HepG2 (cell line): ENCODE data around the gene SLC9A8. TPM values are rescaled to one million over a fixed set of nuclear protein-coding genes. Genes with fewer than 3 reads are reported as not detected.

Experiments
- ADNP ChIP-seq: sonication (generic); formaldehyde crosslinking; IDR thresholded peaks from 2 replicates; pipeline ENCODE4 v1.4.0; 2020; ENCODE audit warnings: missing genetic modification reagents
- CCDC6 ChIP-seq: sonication (generic); formaldehyde crosslinking; IDR thresholded peaks from 2 replicates; pipeline ENCODE4 v1.8.1; 2022; ENCODE audit warnings: mild to moderate bottlenecking, missing genetic modification reagents, moderate library complexity
- CREM ChIP-seq, 2 experiments: sonication (generic) in 1 of 2; formaldehyde crosslinking in 1 of 2; IDR thresholded peaks; 2 replicates each; pipeline versions ENCODE4 v1.4.0 to v1.6.1; 2016 to 2020; ENCODE audit warnings: antibody characterized with exemption in 1 of 2, mild to moderate bottlenecking in 1 of 2, missing genetic modification reagents in 1 of 2
- CSRNP1 ChIP-seq: sonication (generic); formaldehyde crosslinking; IDR thresholded peaks from 2 replicates; pipeline ENCODE4 v1.8.1; 2023; ENCODE audit warnings: mild to moderate bottlenecking, missing genetic modification reagents
- ERF ChIP-seq: IDR thresholded peaks from 2 replicates; pipeline ENCODE4 v1.6.1; 2018; ENCODE audit warnings: missing biosample characterization, missing genetic modification reagents
- MZF1 ChIP-seq: sonication (generic); formaldehyde crosslinking; IDR thresholded peaks from 2 replicates; pipeline ENCODE4 v1.8.1; 2023; ENCODE audit warnings: mild to moderate bottlenecking, missing genetic modification reagents, borderline replicate concordance
- NR2F6 ChIP-seq, 2 experiments: IDR thresholded peaks; 2 replicates each; pipeline ENCODE4 v1.6.1; 2016; ENCODE audit warnings: antibody characterized with exemption in 1 of 2, mild to moderate bottlenecking in 1 of 2
- NR3C1 ChIP-seq: sonication (generic); formaldehyde crosslinking; IDR thresholded peaks from 2 replicates; pipeline ENCODE4 v1.4.0; 2020; ENCODE audit warnings: missing genetic modification reagents
- PLRG1 ChIP-seq: fragments of 450-650 bp; conservative IDR thresholded peaks from 2 replicates; pipeline ENCODE4 v1.6.1; 2016
- PRMT3 ChIP-seq: sonication (generic); formaldehyde crosslinking; IDR thresholded peaks from 2 replicates; pipeline ENCODE4 v1.8.1; 2022; ENCODE audit warnings: low read depth, mild to moderate bottlenecking, moderate library complexity, missing genetic modification reagents, borderline replicate concordance
- REXO4 ChIP-seq: sonication (generic); formaldehyde crosslinking; IDR thresholded peaks from 2 replicates; pipeline ENCODE4 v1.8.0; 2022; ENCODE audit warnings: missing genetic modification reagents, mild to moderate bottlenecking, borderline replicate concordance
- SOX6 ChIP-seq, 2 experiments: fragments of 450-650 bp in 1 of 2; sonication (generic) in 1 of 2; formaldehyde crosslinking in 1 of 2; IDR thresholded peaks; 2 replicates each; pipeline versions ENCODE4 v1.4.0 to v1.6.1; 2017 to 2020; ENCODE audit warnings: antibody characterized with exemption in 1 of 2, mild to moderate bottlenecking in 1 of 2, missing genetic modification reagents in 1 of 2
- SSRP1 ChIP-seq: IDR thresholded peaks from 2 replicates; pipeline ENCODE4 v1.6.1; 2016; ENCODE audit warnings: control low read depth
- TCF7 ChIP-seq: sonication (generic); IDR thresholded peaks from 2 replicates; pipeline ENCODE4 v1.6.1; 2016; ENCODE audit warnings: antibody characterized with exemption, low read depth
- YY1 ChIP-seq: IDR thresholded peaks from 2 replicates; pipeline ENCODE4 v1.6.1; 2011; ENCODE audit warnings: low read length, low read depth, moderate library complexity, mild to moderate bottlenecking; ENCODE audit not compliant: insufficient read depth, insufficient replicate concordance
- ZBTB20 ChIP-seq: sonication (generic); formaldehyde crosslinking; IDR thresholded peaks from 2 replicates; pipeline ENCODE4 v1.8.1; 2023; ENCODE audit warnings: missing genetic modification reagents, low read depth, mild to moderate bottlenecking, borderline replicate concordance
- ZBTB3 ChIP-seq: sonication (generic); formaldehyde crosslinking; IDR thresholded peaks from 2 replicates; pipeline ENCODE4 v1.4.0; 2020; ENCODE audit warnings: low read depth, mild to moderate bottlenecking, moderate library complexity, missing genetic modification reagents, borderline replicate concordance
- ZC3H4 ChIP-seq: sonication (generic); formaldehyde crosslinking; IDR thresholded peaks from 2 replicates; pipeline ENCODE4 v1.4.0; 2020; ENCODE audit warnings: missing genetic modification reagents, borderline replicate concordance
- ZFYVE20 ChIP-seq: sonication (generic); formaldehyde crosslinking; IDR thresholded peaks from 2 replicates; pipeline ENCODE4 v1.8.0; 2023; ENCODE audit warnings: low read depth, mild to moderate bottlenecking, moderate library complexity, missing genetic modification reagents, borderline replicate concordance
- ZNF510 ChIP-seq: sonication (generic); formaldehyde crosslinking; IDR thresholded peaks from 2 replicates; pipeline ENCODE4 v1.4.0; 2020; ENCODE audit warnings: low read depth, mild to moderate bottlenecking, missing genetic modification reagents
- ZNF614 ChIP-seq: IDR thresholded peaks from 2 replicates; pipeline ENCODE4 v1.6.1; 2018; ENCODE audit warnings: missing biosample characterization, missing genetic modification reagents, inconsistent platforms, borderline replicate concordance
- polyA plus RNA-seq, 8 experiments: library from polyadenylated mRNA; depleted of rRNA in 3 of 8; stranded (reverse) in 7 of 8; unstranded in 1 of 8; fragments of >200 nt; fragmentation: Illumina TruSeq in 4 of 8; extraction: Trizol in 4 of 8; gene quantifications; 2 replicates each; pipeline versions ENCODE4 v1.2.1 to v1.2.3, GENCODE V29; 2011 to 2016; ENCODE audit warnings: low read depth in 4 of 8, missing spikeins in 1 of 8, mixed read lengths in 1 of 8; ENCODE audit not compliant: insufficient read depth in 1 of 8
- total RNA-seq, 5 experiments: library from RNA; depleted of rRNA; stranded (reverse); fragments of >200 nt; fragmentation: Illumina TruSeq; extraction: Trizol; gene quantifications; 2 replicates each; pipeline ENCODE4 v1.2.3, GENCODE V29; 2016; ENCODE audit warnings: low read depth in 1 of 5
- TF ChIP-seq, protein P1 (sequence below): sonication (generic); formaldehyde crosslinking; IDR thresholded peaks from 2 replicates; pipeline ENCODE4 v1.5.0; 2020; ENCODE audit warnings: mild to moderate bottlenecking, missing genetic modification reagents, borderline replicate concordance

Gene SLC9A8
- total and polyA plus RNA-seq, 2 of the 13 experiments (the other 11 are each of a cell fraction or from before 2014, with no cell fraction given), result 4.1 to 7.4 TPM

DNA sequence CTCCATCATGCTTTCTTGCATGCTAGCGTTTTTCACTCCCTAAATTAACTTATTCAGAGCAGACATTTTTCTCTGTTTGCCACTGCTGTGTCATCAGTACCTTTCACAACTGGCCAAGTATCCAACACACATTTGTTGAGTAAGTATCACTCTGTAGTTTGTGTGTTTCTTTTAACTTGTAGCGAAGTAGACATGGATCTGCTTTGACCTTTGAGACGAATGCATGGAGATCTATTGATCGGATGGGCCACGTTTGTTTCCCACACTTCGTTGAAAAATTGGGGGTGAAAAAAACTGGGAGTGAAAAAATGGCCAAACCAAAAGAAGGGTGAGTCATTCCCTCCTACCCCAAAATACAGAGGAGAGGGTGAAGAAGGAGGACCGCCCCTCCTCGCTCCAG lies 12.9 kb upstream of the SLC9A8 start (continued):
- TF ChIP-seq, protein P1, sequence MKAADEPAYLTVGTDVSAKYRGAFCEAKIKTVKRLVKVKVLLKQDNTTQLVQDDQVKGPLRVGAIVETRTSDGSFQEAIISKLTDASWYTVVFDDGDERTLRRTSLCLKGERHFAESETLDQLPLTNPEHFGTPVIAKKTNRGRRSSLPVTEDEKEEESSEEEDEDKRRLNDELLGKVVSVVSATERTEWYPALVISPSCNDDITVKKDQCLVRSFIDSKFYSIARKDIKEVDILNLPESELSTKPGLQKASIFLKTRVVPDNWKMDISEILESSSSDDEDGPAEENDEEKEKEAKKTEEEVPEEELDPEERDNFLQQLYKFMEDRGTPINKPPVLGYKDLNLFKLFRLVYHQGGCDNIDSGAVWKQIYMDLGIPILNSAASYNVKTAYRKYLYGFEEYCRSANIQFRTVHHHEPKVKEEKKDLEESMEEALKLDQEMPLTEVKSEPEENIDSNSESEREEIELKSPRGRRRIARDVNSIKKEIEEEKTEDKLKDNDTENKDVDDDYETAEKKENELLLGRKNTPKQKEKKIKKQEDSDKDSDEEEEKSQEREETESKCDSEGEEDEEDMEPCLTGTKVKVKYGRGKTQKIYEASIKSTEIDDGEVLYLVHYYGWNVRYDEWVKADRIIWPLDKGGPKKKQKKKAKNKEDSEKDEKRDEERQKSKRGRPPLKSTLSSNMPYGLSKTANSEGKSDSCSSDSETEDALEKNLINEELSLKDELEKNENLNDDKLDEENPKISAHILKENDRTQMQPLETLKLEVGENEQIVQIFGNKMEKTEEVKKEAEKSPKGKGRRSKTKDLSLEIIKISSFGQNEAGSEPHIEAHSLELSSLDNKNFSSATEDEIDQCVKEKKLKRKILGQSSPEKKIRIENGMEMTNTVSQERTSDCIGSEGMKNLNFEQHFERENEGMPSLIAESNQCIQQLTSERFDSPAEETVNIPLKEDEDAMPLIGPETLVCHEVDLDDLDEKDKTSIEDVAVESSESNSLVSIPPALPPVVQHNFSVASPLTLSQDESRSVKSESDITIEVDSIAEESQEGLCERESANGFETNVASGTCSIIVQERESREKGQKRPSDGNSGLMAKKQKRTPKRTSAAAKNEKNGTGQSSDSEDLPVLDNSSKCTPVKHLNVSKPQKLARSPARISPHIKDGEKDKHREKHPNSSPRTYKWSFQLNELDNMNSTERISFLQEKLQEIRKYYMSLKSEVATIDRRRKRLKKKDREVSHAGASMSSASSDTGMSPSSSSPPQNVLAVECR, result 0 out of 2 replicates have a peak, but pooled peaks have one; percentile 41
- TF ChIP-seq SSRP1 (CRISPR knock-in tag) (no peak), YY1 (no peak), ZNF510 (CRISPR knock-in tag) (no peak), NR3C1 (no peak), ZFYVE20 (CRISPR knock-in tag) (no peak), TCF7 (no peak), PLRG1 (no peak), ZC3H4 (no peak), ZNF614 (no peak), SOX6 (IDR thresholded peaks at IDR 0.05) (no peak), SOX6 (CRISPR knock-in tag; IDR thresholded peaks at IDR 0.05) (peak; percentile 73), MZF1 (CRISPR knock-in tag) (no peak), ERF (0 out of 2 replicates have a peak, but pooled peaks have one; percentile 26), NR2F6 (IDR thresholded peaks at IDR 0.05) (peak; percentile 40; the same call in 1 of the 2 replicates), NR2F6 (CRISPR knock-in tag; IDR thresholded peaks at IDR 0.05) (peak; percentile 54; the same call in 1 of the 2 replicates), REXO4 (CRISPR knock-in tag) (no peak), ZBTB20 (CRISPR knock-in tag) (no peak), CREM (IDR thresholded peaks at IDR 0.05) (peak; percentile 41; the same call in 1 of the 2 replicates), CREM (CRISPR knock-in tag; IDR thresholded peaks at IDR 0.05) (no peak), ADNP (0 out of 2 replicates have a peak, but pooled peaks have one; percentile 45), PRMT3 (CRISPR knock-in tag) (no peak), CSRNP1 (CRISPR knock-in tag) (no peak), CCDC6 (CRISPR knock-in tag) (no peak), ZBTB3 (no peak)
